Trophoblast cell (in vitro differentiated cells and primary cell): Measurements from ENCODE around the gene MFAP5.

Source experiments
- DNase-seq, 2 donors: peaks; one replicate each; pipeline ENCODE4 v3.0.0-alpha.2; 2016
- H2AFZ ChIP-seq: 2 replicates; pipeline ENCODE4 v1.6.1; 2013; ENCODE audit warnings: low read length, moderate library complexity, mild to moderate bottlenecking; ENCODE audit not compliant: insufficient read depth, poor library complexity
- H2AK5ac ChIP-seq: 2 replicates; pipeline ENCODE4 v1.6.1; 2013; ENCODE audit warnings: mild to moderate bottlenecking, low read length
- H2BK120ac ChIP-seq: 2 replicates; pipeline ENCODE4 v1.6.1; 2013; ENCODE audit warnings: low read length, mild to moderate bottlenecking, moderate library complexity; ENCODE audit not compliant: insufficient read depth, poor library complexity
- H2BK12ac ChIP-seq: 2 replicates; pipeline ENCODE4 v1.6.1; 2013; ENCODE audit warnings: mild to moderate bottlenecking, low read length, moderate library complexity
- H2BK5ac ChIP-seq: 2 replicates; pipeline ENCODE4 v1.6.1; 2013; ENCODE audit warnings: low read length, low read depth, moderate library complexity, mild to moderate bottlenecking; ENCODE audit not compliant: poor library complexity
- H3K14ac ChIP-seq: 2 replicates; pipeline ENCODE4 v1.6.1; 2013; ENCODE audit warnings: mild to moderate bottlenecking, low read length
- H3K18ac ChIP-seq: 2 replicates; pipeline ENCODE4 v1.6.1; 2013; ENCODE audit warnings: mild to moderate bottlenecking, low read length
- H3K23ac ChIP-seq: 2 replicates; pipeline ENCODE4 v1.6.1; 2013; ENCODE audit warnings: low read length
- H3K27ac ChIP-seq: 2 replicates; pipeline ENCODE4 v1.5.1; 2013; ENCODE audit warnings: low read depth, mild to moderate bottlenecking, inconsistent platforms, low read length, moderate library complexity
- H3K27me3 ChIP-seq: 2 replicates; pipeline ENCODE4 v1.6.1; 2013; ENCODE audit warnings: inconsistent platforms, mild to moderate bottlenecking, low read length, moderate library complexity; ENCODE audit not compliant: insufficient read depth
- H3K36me3 ChIP-seq, 2 experiments: 1 replicate in 1 of 2; 2 replicates in 1 of 2; pipeline ENCODE4 v1.6.1; 2013; ENCODE audit warnings: low read length in 2 of 2, mild to moderate bottlenecking in 2 of 2, moderate library complexity in 1 of 2; ENCODE audit not compliant: insufficient read depth in 2 of 2, control insufficient read depth in 1 of 2
- H3K4ac ChIP-seq: 2 replicates; pipeline ENCODE4 v1.6.1; 2013; ENCODE audit warnings: low read depth, mild to moderate bottlenecking, low read length, moderate library complexity
- H3K4me1 ChIP-seq, 2 experiments: 1 replicate in 1 of 2; 2 replicates in 1 of 2; pipeline ENCODE4 v1.6.1; 2013; ENCODE audit warnings: low read length in 2 of 2, mild to moderate bottlenecking in 2 of 2, moderate library complexity in 1 of 2; ENCODE audit not compliant: insufficient read depth in 2 of 2, control insufficient read depth in 1 of 2
- H3K4me2 ChIP-seq: 2 replicates; pipeline ENCODE4 v1.6.1; 2013; ENCODE audit warnings: inconsistent platforms, mild to moderate bottlenecking, low read length, moderate library complexity
- H3K4me3 ChIP-seq: 2 replicates; pipeline ENCODE4 v1.5.1; 2013; ENCODE audit warnings: mild to moderate bottlenecking, low read depth, low read length, inconsistent platforms
- H3K79me1 ChIP-seq: one replicate; pipeline ENCODE4 v1.6.1; 2013; ENCODE audit warnings: low read length
- H3K79me2 ChIP-seq: 2 replicates; pipeline ENCODE4 v1.6.1; 2013; ENCODE audit warnings: low read length, mild to moderate bottlenecking; ENCODE audit not compliant: control insufficient read depth, insufficient read depth, poor library complexity
- H3K9ac ChIP-seq: 2 replicates; pipeline ENCODE4 v1.6.1; 2013; ENCODE audit warnings: mild to moderate bottlenecking, low read length
- H3K9me3 ChIP-seq: 2 replicates; pipeline ENCODE4 v1.6.1; 2013; ENCODE audit warnings: low read depth, mild to moderate bottlenecking, control low read depth, inconsistent platforms, low read length; ENCODE audit not compliant: insufficient read depth
- H4K12ac ChIP-seq: 2 replicates; pipeline ENCODE4 v1.6.1; 2013; ENCODE audit warnings: low read depth, mild to moderate bottlenecking, low read length, moderate library complexity
- H4K8ac ChIP-seq: 2 replicates; pipeline ENCODE4 v1.6.1; 2013; ENCODE audit warnings: low read depth, mild to moderate bottlenecking, low read length, moderate library complexity
- H4K91ac ChIP-seq: one replicate; pipeline ENCODE4 v1.6.1; 2013; ENCODE audit warnings: low read depth, mild to moderate bottlenecking, low read length, moderate library complexity
- WGBS: extraction: QIAGEN DNeasy Blood & Tissue Kit; methylation state at CpG from one replicate; pipeline ENCODE4 v1.1.7; 2013; ENCODE audit warnings: missing lambda C conversion rate; ENCODE audit not compliant: insufficient read length, insufficient coverage; ENCODE audit errors: extremely low coverage; 5-methylcytosine and 5-hydroxymethylcytosine counted together

Gene MFAP5

DNA sequence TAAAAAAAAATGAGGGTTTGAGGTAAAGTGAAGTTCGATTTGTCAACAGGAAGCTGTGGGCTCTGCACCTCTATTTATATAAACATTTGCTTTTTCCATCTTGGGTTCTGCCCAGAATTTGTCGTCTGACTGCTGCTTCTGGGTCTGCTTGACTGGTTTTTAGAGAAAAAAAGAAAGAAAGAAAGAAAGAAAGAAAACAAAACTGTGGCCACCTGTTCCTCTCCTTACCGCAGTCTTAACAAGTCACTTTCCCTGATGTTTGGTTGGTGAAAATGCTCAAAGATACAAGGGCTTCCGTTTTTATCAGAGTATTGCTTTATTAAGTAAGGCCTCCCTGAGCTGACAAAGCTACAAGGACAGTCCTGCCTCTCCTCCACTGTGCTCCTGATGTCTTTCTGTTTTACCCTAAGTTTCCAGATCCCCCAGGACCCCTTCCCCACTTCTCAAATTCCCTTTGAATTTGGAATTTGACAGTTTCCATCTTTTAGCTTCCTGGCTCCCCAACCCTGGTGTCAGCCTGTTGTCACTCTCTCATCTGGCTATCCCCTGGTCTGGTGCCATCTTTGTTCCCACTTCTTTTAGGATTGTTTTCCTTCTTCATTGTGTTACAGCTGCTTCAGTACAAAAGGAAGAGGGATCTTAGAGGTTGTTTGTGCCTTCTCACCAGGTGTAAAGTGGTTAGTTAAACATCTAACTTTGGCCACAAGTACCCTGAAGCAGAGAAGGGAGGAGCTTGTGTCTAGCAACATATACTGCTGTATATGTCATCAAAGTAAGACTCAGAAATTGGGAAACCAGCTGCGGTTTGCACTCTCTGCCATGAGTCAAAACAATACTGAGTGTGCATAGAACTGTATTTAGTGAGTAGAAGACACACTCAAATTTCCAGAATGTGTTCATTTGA is 18.0 kb downstream of the MFAP5 start:
- Histone ChIP-seq H3K9me3 (no peaks in the 10 kb centered on the region), H2BK5ac (no peak overlapping the region), H3K4me2 (no peak overlapping the region), H2BK120ac (no peak overlapping the region), H3K4me1 (peaks cover 0 to 5% of the 10 kb centered on the region in 2 experiments), H2BK12ac (no peak overlapping the region), H2AK5ac (no peak overlapping the region), H3K79me1 (no peaks in the 10 kb centered on the region), H3K18ac (no peak overlapping the region), H3K27me3 (no peaks in the 10 kb centered on the region), H3K4ac (no peak overlapping the region), H3K14ac (no peak overlapping the region), H3K4me3 (no peak overlapping the region), H3K27ac (no peak overlapping the region), H3K79me2 (no peaks in the 10 kb centered on the region), H4K91ac (no peak overlapping the region), H4K12ac (no peak overlapping the region), H2AFZ (no peak overlapping the region), H3K23ac (no peak overlapping the region), H3K9ac (no peak overlapping the region), H3K36me3 (peaks cover 5 to 18% of the 10 kb centered on the region in 2 experiments), H4K8ac (no peak overlapping the region)
- peak; percentile 26 to 48 for DNase-seq
- WGBS: no CpG with 5 or more reads among the region's 5 CpGs

DNA sequence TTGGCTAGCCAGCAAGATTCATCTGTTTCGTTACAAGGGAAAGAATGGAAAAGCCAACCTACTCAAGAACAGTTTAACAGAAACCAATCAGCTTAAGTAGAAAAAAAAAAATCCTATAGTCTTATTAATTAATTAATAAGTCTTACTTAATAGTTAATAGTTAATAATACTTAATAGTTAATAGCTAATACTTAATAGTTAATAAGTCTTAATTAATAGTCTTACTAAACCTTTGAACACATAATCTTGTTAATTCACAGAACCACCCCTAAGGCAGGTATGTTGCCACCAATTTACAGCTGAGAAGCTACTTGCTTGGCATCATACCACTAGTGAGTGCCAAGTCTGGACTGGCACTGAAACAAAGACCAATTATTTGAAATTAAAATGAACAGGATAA is 19.9 kb downstream of the MFAP5 start:
- no peaks in the 10 kb centered on the region for H3K27me3 ChIP-seq
- no peak overlapping the region for H2BK12ac ChIP-seq
- H3K4me2 ChIP-seq: no peak overlapping the region
- H2BK5ac ChIP-seq: no peak overlapping the region
- no peak overlapping the region for H4K12ac ChIP-seq
- no peak overlapping the region for H3K27ac ChIP-seq
- peaks cover 0 to 5% of the 10 kb centered on the region in 2 experiments for H3K4me1 ChIP-seq
- no peak overlapping the region for H2BK120ac ChIP-seq
- H3K36me3 ChIP-seq: peaks cover 0 to 8% of the 10 kb centered on the region in 2 experiments
- H3K9ac ChIP-seq: no peak overlapping the region
- peak in 1 of 2 donors; percentile 27 for DNase-seq
- H3K79me2 ChIP-seq: no peaks in the 10 kb centered on the region
- H3K18ac ChIP-seq: no peak overlapping the region
- H3K14ac ChIP-seq: no peak overlapping the region
- H3K9me3 ChIP-seq: no peaks in the 10 kb centered on the region
- H3K23ac ChIP-seq: no peak overlapping the region
- H4K8ac ChIP-seq: no peak overlapping the region
- H4K91ac ChIP-seq: no peak overlapping the region
- no peak overlapping the region for H2AFZ ChIP-seq
- H3K4ac ChIP-seq: no peak overlapping the region
- no peak overlapping the region for H2AK5ac ChIP-seq
- H3K4me3 ChIP-seq: no peak overlapping the region
- WGBS: no CpG with 5 or more reads among the region's 1 CpG
- H3K79me1 ChIP-seq: no peaks in the 10 kb centered on the region

DNA sequence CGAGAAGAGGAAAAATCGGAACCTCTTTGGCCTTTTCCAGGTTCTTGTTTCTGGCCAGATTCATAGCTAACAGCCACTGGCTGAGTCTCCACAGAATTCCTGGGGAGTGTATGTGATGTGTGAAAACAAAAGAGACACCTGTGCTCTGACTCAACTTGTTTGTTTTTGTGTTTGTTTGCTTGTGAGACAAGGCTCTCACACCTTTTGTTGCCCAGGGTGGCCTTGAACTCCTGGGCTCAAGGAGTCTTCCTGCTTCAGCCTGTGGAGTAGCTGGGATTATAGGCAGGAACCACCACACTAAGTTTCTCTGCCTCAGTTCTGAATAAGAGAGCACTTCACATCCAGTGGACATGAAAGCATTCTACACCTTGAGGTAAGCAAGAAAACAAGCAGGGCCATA is 22.7 kb downstream of the MFAP5 start:
- H3K9ac ChIP-seq: no peak overlapping the region
- H3K18ac ChIP-seq: no peak overlapping the region
- no peaks in the 10 kb centered on the region for H3K79me2 ChIP-seq
- H3K79me1 ChIP-seq: no peaks in the 10 kb centered on the region
- H3K9me3 ChIP-seq: no peaks in the 10 kb centered on the region
- WGBS: no CpG with 5 or more reads among the region's 2 CpGs
- H2BK12ac ChIP-seq: peak overlapping the region; percentile 68
- H3K27me3 ChIP-seq: no peaks in the 10 kb centered on the region
- H3K4ac ChIP-seq: no peak overlapping the region
- H3K4me3 ChIP-seq: no peak overlapping the region
- peak overlapping the region; percentile 27 for H4K91ac ChIP-seq
- peaks cover 0 to 20% of the 10 kb centered on the region in 2 experiments for H3K4me1 ChIP-seq
- no peak overlapping the region for H3K23ac ChIP-seq
- DNase-seq: no peak
- no peak overlapping the region for H4K8ac ChIP-seq
- no peak overlapping the region for H3K14ac ChIP-seq
- no peak overlapping the region for H4K12ac ChIP-seq
- no peak overlapping the region for H2BK120ac ChIP-seq
- H2AK5ac ChIP-seq: no peak overlapping the region
- no peaks in the 10 kb centered on the region for H3K36me3 ChIP-seq
- H3K4me2 ChIP-seq: no peak overlapping the region
- no peak overlapping the region for H3K27ac ChIP-seq
- no peak overlapping the region for H2BK5ac ChIP-seq
- H2AFZ ChIP-seq: no peak overlapping the region

DNA sequence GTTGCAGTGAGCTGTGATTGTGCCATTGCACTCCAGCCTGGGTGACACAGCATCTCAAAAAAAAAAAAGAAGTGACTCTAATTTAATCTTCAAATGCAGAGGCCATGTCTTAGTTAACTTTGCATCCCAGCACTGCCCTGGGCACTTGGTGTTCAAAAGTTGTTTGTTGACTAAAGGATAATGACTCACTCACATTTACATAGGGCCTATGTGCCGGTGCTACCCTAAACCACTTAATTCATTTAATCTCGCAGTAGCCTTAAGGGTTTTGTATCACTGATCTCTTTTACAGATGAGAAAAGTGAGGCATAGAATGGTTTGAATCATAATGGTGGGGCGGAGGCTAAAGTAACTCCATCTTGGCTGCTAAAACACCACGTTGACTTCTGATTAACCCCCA is 23.7 kb downstream of the MFAP5 start:
- peaks cover 0 to 21% of the 10 kb centered on the region in 2 experiments for H3K4me1 ChIP-seq
- H2BK5ac ChIP-seq: no peak overlapping the region
- H3K79me1 ChIP-seq: no peaks in the 10 kb centered on the region
- no peak overlapping the region for H2AK5ac ChIP-seq
- H3K9ac ChIP-seq: no peak overlapping the region
- H3K27me3 ChIP-seq: no peaks in the 10 kb centered on the region
- no peaks in the 10 kb centered on the region for H3K79me2 ChIP-seq
- no peak overlapping the region for H4K8ac ChIP-seq
- H3K14ac ChIP-seq: no peak overlapping the region
- H2BK120ac ChIP-seq: no peak overlapping the region
- no peak overlapping the region for H3K4me2 ChIP-seq
- H3K18ac ChIP-seq: no peak overlapping the region
- no peak overlapping the region for H3K23ac ChIP-seq
- no peaks in the 10 kb centered on the region for H3K9me3 ChIP-seq
- H3K4ac ChIP-seq: no peak overlapping the region
- no CpG with 5 or more reads among the region's 4 CpGs for WGBS
- H3K36me3 ChIP-seq: peaks cover 0 to 2% of the 10 kb centered on the region in 2 experiments
- no peak overlapping the region for H3K27ac ChIP-seq
- no peak overlapping the region for H2AFZ ChIP-seq
- H3K4me3 ChIP-seq: no peak overlapping the region
- H4K12ac ChIP-seq: no peak overlapping the region
- H4K91ac ChIP-seq: no peak overlapping the region
- no peak overlapping the region for H2BK12ac ChIP-seq
- DNase-seq: peak; percentile 61 to 74
